Liver (tissue), 9 donors: ENCODE data around the gene IPO5. TPM values are rescaled to one million over a fixed set of nuclear protein-coding genes. Genes with fewer than 3 reads are reported as not detected.

Source experiments
- DNase-seq: peaks from one replicate; pipeline ENCODE4 v3.0.0-alpha.2; 2017; ENCODE audit warnings: low spot score
- H3K27ac ChIP-seq, 2 donors: one replicate each; pipeline ENCODE4 v1.7.0; 2013; ENCODE audit warnings: inconsistent platforms in 2 of 2, low read length in 2 of 2, control low read depth in 1 of 2, low read depth in 1 of 2, mild to moderate bottlenecking in 1 of 2
- H3K27me3 ChIP-seq, 4 donors: one replicate each; pipeline versions ENCODE4 v1.6.1 to v1.7.0; 2013; ENCODE audit warnings: low read length in 3 of 4, inconsistent platforms in 1 of 4, mild to moderate bottlenecking in 1 of 4, moderate library complexity in 1 of 4; ENCODE audit not compliant: control insufficient read depth in 4 of 4, insufficient read depth in 4 of 4
- H3K36me3 ChIP-seq, 4 donors: one replicate each; pipeline versions ENCODE4 v1.6.1 to v1.7.0; 2013; ENCODE audit warnings: low read length in 3 of 4, mild to moderate bottlenecking in 3 of 4, low read depth in 1 of 4, moderate library complexity in 1 of 4; ENCODE audit not compliant: control insufficient read depth in 4 of 4, insufficient read depth in 3 of 4
- H3K4me1 ChIP-seq, 4 donors: one replicate each; pipeline versions ENCODE4 v1.6.1 to v1.7.0; 2013; ENCODE audit warnings: low read length in 3 of 4, mild to moderate bottlenecking in 3 of 4, moderate library complexity in 1 of 4; ENCODE audit not compliant: control insufficient read depth in 4 of 4, insufficient read depth in 4 of 4
- H3K4me3 ChIP-seq, 3 donors: one replicate each; pipeline versions ENCODE4 v1.6.1 to v1.7.0; 2013; ENCODE audit warnings: low read length in 3 of 3, control low read depth in 1 of 3, low read depth in 1 of 3, mild to moderate bottlenecking in 1 of 3
- H3K9ac ChIP-seq, 2 donors: one replicate each; pipeline ENCODE4 v1.7.0; 2013; ENCODE audit warnings: low read length in 2 of 2, mild to moderate bottlenecking in 2 of 2, moderate library complexity in 2 of 2, control low read depth in 1 of 2, low read depth in 1 of 2
- H3K9me3 ChIP-seq, 4 donors: one replicate each; pipeline versions ENCODE4 v1.6.1 to v1.7.0; 2013; ENCODE audit warnings: low read length in 3 of 4; ENCODE audit not compliant: control insufficient read depth in 4 of 4
- ATF3 ChIP-seq: IDR thresholded peaks from 2 replicates; pipeline ENCODE4 v1.6.1; 2016; ENCODE audit warnings: antibody characterized with exemption
- CTCF ChIP-seq: fragments of 150-350 bp; IDR thresholded peaks from 2 replicates; pipeline ENCODE4 v1.5.1; 2017; ENCODE audit warnings: improper control_type of control experiment, low read depth, low read length; ENCODE audit not compliant: missing input control
- EGR1 ChIP-seq, 2 donors: IDR thresholded peaks; 2 replicates each; pipeline ENCODE4 v1.6.1; 2016 to 2018; ENCODE audit warnings: antibody characterized with exemption in 2 of 2, low read depth in 2 of 2
- FOXA2 ChIP-seq: IDR thresholded peaks from 2 replicates; pipeline ENCODE4 v1.6.1; 2016; ENCODE audit warnings: antibody characterized with exemption
- HNF4A ChIP-seq, 2 donors: conservative IDR thresholded peaks; 2 replicates each; pipeline ENCODE4 v1.6.1; 2016; ENCODE audit warnings: antibody characterized with exemption in 2 of 2, mild to moderate bottlenecking in 2 of 2
- JUND ChIP-seq, 2 donors: IDR thresholded peaks; 2 replicates each; pipeline ENCODE4 v1.6.1; 2016; ENCODE audit warnings: antibody characterized with exemption in 2 of 2
- MAX ChIP-seq: IDR thresholded peaks from 2 replicates; pipeline ENCODE4 v1.6.1; 2016; ENCODE audit warnings: antibody characterized with exemption
- NR2F2 ChIP-seq: IDR thresholded peaks from 2 replicates; pipeline ENCODE4 v1.6.1; 2016; ENCODE audit warnings: antibody characterized with exemption
- REST ChIP-seq: IDR thresholded peaks from 2 replicates; pipeline ENCODE4 v1.6.1; 2016; ENCODE audit warnings: antibody characterized with exemption, mild to moderate bottlenecking
- RXRA ChIP-seq, 2 donors: IDR thresholded peaks; 2 replicates each; pipeline ENCODE4 v1.6.1; 2017 to 2018; ENCODE audit warnings: antibody characterized with exemption in 2 of 2, mild to moderate bottlenecking in 1 of 2
- SP1 ChIP-seq: IDR thresholded peaks from 2 replicates; pipeline ENCODE4 v1.6.1; 2018; ENCODE audit warnings: antibody characterized with exemption, mild to moderate bottlenecking
- TAF1 ChIP-seq: conservative IDR thresholded peaks from 2 replicates; pipeline ENCODE4 v1.6.1; 2016; ENCODE audit warnings: antibody characterized with exemption, mild to moderate bottlenecking
- YY1 ChIP-seq: IDR thresholded peaks from 2 replicates; pipeline ENCODE4 v1.6.1; 2016; ENCODE audit warnings: antibody characterized with exemption, mild to moderate bottlenecking
- ZBTB33 ChIP-seq: IDR thresholded peaks from 2 replicates; pipeline ENCODE4 v1.6.1; 2016; ENCODE audit warnings: antibody characterized with exemption
- WGBS: extraction: QIAGEN DNeasy Blood & Tissue Kit; methylation state at CpG from one replicate; pipeline ENCODE4 v1.1.7; 2013; 5-methylcytosine and 5-hydroxymethylcytosine counted together
- polyA plus RNA-seq, 2 donors: library from polyadenylated mRNA; stranded (reverse) in 1 of 2; unstranded in 1 of 2; fragments of 200-250 nt in 1 of 2; fragments of >200 nt in 1 of 2; fragmentation: Nextera tagmentation in 1 of 2; extraction: Ambion mirVana in 1 of 2; gene quantifications; one replicate each; pipeline versions ENCODE4 v1.2.1 to v1.2.3, GENCODE V29; 2013 to 2015
- total RNA-seq, 2 donors: library from RNA; depleted of rRNA; stranded (reverse); fragments of >200 nt; gene quantifications; one replicate each; pipeline ENCODE4 v1.2.3, GENCODE V29; 2014
- donor health status: healthy.
- donor health status: healthy.
- donor health status: healthy.
- donor health status: healthy.
- donor health status: healthy.

The IPO5 gene
- total and polyA plus RNA-seq, 4 donors: 19.2 to 92.8 (median 46.6) TPM

- TF ChIP-seq CTCF: no peak
These were observed 87.8 kb downstream of the IPO5 start (continued) for GRCh38 chr13:98041081-98041820.

- no peaks in the 10 kb centered on the region for H3K27me3 ChIP-seq
- no peak overlapping the region for H3K9ac ChIP-seq
- H3K4me3 ChIP-seq: no peak overlapping the region
- H3K27ac ChIP-seq: no peak overlapping the region
- 83% methylated on average over 10 of the region's 10 CpGs for WGBS
- H3K4me1 ChIP-seq: no peaks in the 10 kb centered on the region
- no peaks in the 10 kb centered on the region for H3K36me3 ChIP-seq
- no peak for DNase-seq
- TF ChIP-seq HNF4A (conservative IDR thresholded peaks at IDR 0.05) (no peak), REST (no peak), ATF3 (no peak), NR2F2 (no peak), SP1 (no peak), YY1 (no peak), RXRA (IDR thresholded peaks at IDR 0.05) (no peak), CTCF (no peak), FOXA2 (no peak), TAF1 (no peak), EGR1 (IDR thresholded peaks at IDR 0.05; ENCODE audit: low read depth in 2 of 2) (no peak), JUND (IDR thresholded peaks at IDR 0.05) (no peak), ZBTB33 (no peak), MAX (no peak)
- no peaks in the 10 kb centered on the region for H3K9me3 ChIP-seq
These were observed 90.8 kb downstream of the IPO5 start for GRCh38 chr13:98044301-98044700.
